Measurements from ENCODE around the gene SELENON. TPM values are rescaled to one million over a fixed set of nuclear protein-coding genes. Genes with fewer than 3 reads are reported as not detected.

Gene SELENON
- total RNA-seq, 1 donor from 2014 or later = 45.2 TPM

GRCh38 chr1:25756215-25756614, 43.8 kb upstream of the SELENON start:
- H3K9me3 ChIP-seq (replicated peaks) = no peaks in the 10 kb centered on the region
- no peak overlapping the region for H3K4me3 ChIP-seq
- H3K27ac ChIP-seq (replicated peaks) = no peak overlapping the region
- intact Hi-C loops (cut with micrococcal nuclease) = no loop called here
- no peaks in the 10 kb centered on the region for H3K27me3 ChIP-seq (ENCODE audit: low read depth)
- no peak for DNase-seq
- H3K4me1 ChIP-seq = peaks cover 7% of the 10 kb centered on the region
- H3K36me3 ChIP-seq = peaks cover 19% of the 10 kb centered on the region
- TF ChIP-seq, protein P1, sequence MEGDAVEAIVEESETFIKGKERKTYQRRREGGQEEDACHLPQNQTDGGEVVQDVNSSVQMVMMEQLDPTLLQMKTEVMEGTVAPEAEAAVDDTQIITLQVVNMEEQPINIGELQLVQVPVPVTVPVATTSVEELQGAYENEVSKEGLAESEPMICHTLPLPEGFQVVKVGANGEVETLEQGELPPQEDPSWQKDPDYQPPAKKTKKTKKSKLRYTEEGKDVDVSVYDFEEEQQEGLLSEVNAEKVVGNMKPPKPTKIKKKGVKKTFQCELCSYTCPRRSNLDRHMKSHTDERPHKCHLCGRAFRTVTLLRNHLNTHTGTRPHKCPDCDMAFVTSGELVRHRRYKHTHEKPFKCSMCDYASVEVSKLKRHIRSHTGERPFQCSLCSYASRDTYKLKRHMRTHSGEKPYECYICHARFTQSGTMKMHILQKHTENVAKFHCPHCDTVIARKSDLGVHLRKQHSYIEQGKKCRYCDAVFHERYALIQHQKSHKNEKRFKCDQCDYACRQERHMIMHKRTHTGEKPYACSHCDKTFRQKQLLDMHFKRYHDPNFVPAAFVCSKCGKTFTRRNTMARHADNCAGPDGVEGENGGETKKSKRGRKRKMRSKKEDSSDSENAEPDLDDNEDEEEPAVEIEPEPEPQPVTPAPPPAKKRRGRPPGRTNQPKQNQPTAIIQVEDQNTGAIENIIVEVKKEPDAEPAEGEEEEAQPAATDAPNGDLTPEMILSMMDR (IDR thresholded peaks at IDR 0.05; ENCODE audit: borderline replicate concordance) = no peak

DNA sequence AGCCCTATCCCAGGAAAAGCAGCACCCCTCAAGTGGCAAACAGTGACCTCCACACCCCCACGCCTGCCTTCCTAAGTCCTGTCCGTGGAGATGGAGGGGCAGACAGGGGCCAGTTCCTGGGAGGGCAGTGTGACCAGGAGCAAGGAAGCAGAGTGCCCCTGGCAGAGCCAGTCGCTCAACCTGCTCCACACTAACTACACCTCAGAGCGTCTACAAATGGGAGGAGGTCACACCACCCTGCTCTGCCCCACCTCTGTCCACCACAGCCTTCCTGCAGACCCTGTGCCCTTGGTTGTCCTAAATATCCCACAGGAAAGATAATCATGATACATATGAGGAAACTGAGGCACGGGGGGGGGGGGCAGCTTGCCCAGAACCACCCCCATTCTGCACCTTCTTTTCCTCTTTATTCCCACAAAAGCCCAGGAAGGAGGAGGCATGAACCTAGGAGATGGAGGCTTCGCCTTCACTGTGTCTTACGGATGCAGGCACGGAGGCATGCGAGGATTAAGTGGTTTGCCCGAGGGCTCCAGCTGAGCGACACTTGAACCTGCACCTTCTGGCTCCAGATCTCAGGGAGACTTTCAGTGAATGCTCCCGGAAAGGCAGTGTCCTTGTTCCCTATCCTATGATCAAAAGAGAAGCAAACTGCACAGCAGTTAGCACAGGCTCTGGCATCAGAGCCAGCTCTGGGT, 42.7 kb upstream of the SELENON start:
- Histone ChIP-seq H3K36me3 (peaks cover 19% of the 10 kb centered on the region), H3K27ac (replicated peaks) (no peak overlapping the region), H3K27me3 (ENCODE audit: low read depth) (no peaks in the 10 kb centered on the region), H3K4me3 (no peak overlapping the region), H3K9me3 (replicated peaks) (no peaks in the 10 kb centered on the region), H3K4me1 (peaks cover 7% of the 10 kb centered on the region)
- TF ChIP-seq, protein P1 (IDR thresholded peaks at IDR 0.05; ENCODE audit: borderline replicate concordance) = no peak
- intact Hi-C loops (cut with micrococcal nuclease) = no loop called here
- no peak for DNase-seq

DNA sequence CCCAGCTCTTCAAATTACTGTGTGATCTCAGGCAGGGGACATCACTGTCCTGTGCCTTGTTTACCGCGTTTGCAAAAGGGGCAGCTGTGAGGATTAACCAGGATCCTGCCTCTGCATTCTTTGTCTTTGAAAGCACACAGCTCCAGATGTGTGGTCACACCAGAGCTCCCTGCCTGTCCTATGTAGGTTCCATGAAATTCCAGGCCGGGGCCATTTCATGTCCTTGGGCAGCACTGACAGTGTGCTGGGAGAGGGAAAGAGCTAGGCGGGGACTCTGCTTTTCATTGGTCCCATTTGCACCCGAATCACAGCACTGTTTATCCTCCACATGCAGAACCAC, 42.2 kb upstream of the SELENON start:
- no peak overlapping the region for H3K4me3 ChIP-seq
- no peak overlapping the region for H3K27ac ChIP-seq (replicated peaks)
- no peaks in the 10 kb centered on the region for H3K27me3 ChIP-seq (ENCODE audit: low read depth)
- peaks cover 19% of the 10 kb centered on the region for H3K36me3 ChIP-seq
- H3K9me3 ChIP-seq (replicated peaks) = no peaks in the 10 kb centered on the region
- TF ChIP-seq, protein P1 (IDR thresholded peaks at IDR 0.05; ENCODE audit: borderline replicate concordance) = no peak
- DNase-seq = no peak
- peaks cover 7% of the 10 kb centered on the region for H3K4me1 ChIP-seq
- intact Hi-C loops (cut with micrococcal nuclease) = no loop called here

- H3K27ac ChIP-seq (replicated peaks) = no peak overlapping the region
- H3K4me3 ChIP-seq = no peak overlapping the region
- intact Hi-C loops (cut with micrococcal nuclease) = no loop called here
- DNase-seq = no peak
- TF ChIP-seq, protein P1 (IDR thresholded peaks at IDR 0.05; ENCODE audit: borderline replicate concordance) = no peak
- H3K9me3 ChIP-seq (replicated peaks) = no peaks in the 10 kb centered on the region
- peaks cover 7% of the 10 kb centered on the region for H3K4me1 ChIP-seq
- peaks cover 15% of the 10 kb centered on the region for H3K36me3 ChIP-seq
- H3K27me3 ChIP-seq (ENCODE audit: low read depth) = no peaks in the 10 kb centered on the region
These were observed 41.4 kb upstream of the SELENON start for GRCh38 chr1:25758466-25759070.

GRCh38 chr1:25760122-25760719, 39.8 kb upstream of the SELENON start:
- TF ChIP-seq, protein P1 (IDR thresholded peaks at IDR 0.05; ENCODE audit: borderline replicate concordance) = no peak
- Histone ChIP-seq H3K36me3 (peaks cover 2% of the 10 kb centered on the region), H3K9me3 (replicated peaks) (no peaks in the 10 kb centered on the region), H3K4me1 (peaks cover 11% of the 10 kb centered on the region), H3K27ac (replicated peaks) (no peak overlapping the region), H3K4me3 (no peak overlapping the region), H3K27me3 (ENCODE audit: low read depth) (no peaks in the 10 kb centered on the region)
- DNase-seq = no peak
- intact Hi-C loops (cut with micrococcal nuclease) = no loop called here

Measured in left ventricle myocardium inferior (tissue), 1 donor.